Skin epidermis (tissue), 12 donors: ENCODE measurements around the gene GOLGA8S.
"Not testable (repeated sequence)": the region's sequence is repeated elsewhere in the genome, so short reads cannot be mapped to it uniquely, and the experiment has no call there.

Source experiments
- H3K27ac ChIP-seq, 21 experiments: fragments of 200-600 bp; sonication (generic) in 11 of 21; one replicate each; pipeline ENCODE4 v1.5.0; 2020; ENCODE audit warnings: mild to moderate bottlenecking in 3 of 21, inconsistent platforms in 2 of 21, moderate library complexity in 2 of 21
- H3K4me3 ChIP-seq, 7 experiments: fragments of 200-600 bp; sonication (generic) in 2 of 7; one replicate each; pipeline ENCODE4 v1.5.0; 2020; ENCODE audit warnings: inconsistent platforms in 2 of 7, mild to moderate bottlenecking in 2 of 7, moderate library complexity in 1 of 7

Gene GOLGA8S

DNA sequence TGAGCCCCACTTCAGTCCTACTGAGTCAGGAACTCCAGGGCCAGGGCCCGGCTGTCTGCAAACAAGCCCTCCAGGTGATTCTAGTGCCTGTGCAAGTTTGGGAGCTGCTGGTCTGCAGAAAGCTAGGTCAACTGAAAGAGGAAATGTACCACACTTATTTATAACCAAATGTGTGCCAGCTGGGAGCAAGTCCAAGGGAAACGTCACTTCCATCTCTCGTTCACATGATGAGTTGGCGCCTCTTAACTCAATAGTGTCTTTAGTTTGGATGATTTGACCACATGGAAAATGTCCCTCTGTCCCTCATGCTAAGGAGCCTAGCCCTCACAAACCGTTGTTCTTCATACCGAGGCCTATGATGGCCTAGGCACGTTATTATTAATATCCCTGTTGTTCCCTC, 43.2 kb downstream of the GOLGA8S start:
- Histone ChIP-seq H3K4me3 (no peak overlapping the region), H3K27ac (no peak overlapping the region)

DNA sequence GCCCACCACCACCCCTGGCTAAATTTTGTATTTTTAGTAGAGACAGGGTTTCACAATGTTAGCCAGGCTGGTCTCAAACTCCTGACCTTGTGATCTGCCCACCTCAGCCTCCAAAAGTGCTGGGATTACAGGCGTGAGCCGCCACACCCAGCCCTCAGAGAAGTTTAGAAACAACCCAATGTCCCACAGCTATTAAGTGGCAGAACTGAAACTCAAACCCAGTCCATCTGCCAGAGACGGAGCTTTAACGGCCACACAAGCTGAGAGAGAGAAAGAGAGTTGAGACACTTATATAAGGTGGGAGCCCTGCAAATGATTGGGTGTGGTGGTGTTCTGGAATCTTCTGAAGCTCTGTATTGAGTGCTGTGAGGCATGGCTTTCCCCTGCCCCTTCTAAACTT, 43.8 kb downstream of the GOLGA8S start:
- not testable (repeated sequence) for H3K4me3 ChIP-seq, H3K27ac ChIP-seq

DNA sequence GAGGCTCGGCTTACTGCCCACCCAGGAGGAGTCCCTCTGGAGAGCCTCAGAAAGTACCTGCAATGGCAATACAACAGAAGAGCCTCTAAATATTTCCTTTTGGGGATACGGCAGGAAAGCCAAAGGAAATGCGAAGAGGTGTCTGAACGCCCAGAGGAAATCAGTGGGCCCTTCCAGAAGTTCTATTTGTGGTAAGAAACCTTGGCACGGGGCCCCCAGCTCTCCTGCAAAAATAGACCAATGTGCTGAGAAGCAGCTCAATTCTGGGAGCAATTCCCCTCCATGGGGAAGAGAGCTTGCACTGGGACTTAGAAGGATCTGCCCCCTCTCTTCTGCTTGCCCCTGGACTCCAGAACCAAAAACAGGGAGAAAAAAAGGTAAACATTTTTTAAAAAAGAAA, 44.7 kb downstream of the GOLGA8S start:
- H3K4me3 ChIP-seq, H3K27ac ChIP-seq: not testable (repeated sequence)

DNA sequence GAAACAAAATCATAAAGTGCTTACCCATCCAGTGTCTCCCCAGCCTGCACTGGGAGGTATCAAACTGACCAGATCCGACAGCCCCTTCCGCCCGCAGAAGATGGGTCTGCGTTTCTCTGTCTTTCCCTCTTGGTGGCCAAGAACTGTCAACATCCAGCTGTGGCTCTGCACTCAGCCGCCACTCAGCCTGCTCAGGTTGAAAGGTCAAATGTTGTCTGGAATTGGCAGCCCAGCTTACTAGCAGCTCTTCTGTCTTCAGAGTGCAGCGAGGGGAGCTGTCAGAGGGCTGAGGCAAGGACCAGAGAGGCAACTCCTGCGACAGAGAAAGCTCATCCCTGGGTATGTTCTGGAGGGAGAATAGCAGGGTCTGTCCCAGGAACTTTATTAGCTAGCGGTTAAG, 47.1 kb downstream of the GOLGA8S start:
- H3K27ac ChIP-seq: no peak overlapping the region
- no peak overlapping the region for H3K4me3 ChIP-seq

DNA sequence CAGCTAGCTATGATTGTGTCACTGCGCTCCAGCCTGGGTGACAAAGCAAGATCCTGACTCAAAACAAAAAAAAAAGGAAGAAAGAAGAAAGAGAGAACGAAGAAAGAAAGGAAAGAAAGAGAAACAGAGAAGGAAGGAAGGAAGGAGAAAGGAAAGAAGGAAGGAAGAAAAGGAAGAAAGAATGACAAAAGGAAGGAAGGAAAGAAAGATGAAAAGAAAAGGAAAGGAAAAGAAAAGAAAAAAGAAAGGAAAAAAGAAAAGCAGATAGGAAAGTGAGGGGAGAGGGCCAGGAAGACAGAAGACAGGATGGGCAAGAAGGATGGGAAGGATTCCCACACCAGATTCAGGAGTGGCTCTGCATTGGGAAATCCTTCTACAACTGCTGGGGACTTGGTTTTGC, 47.6 kb downstream of the GOLGA8S start:
- Histone ChIP-seq H3K4me3 (no peak overlapping the region), H3K27ac (no peak overlapping the region)

DNA sequence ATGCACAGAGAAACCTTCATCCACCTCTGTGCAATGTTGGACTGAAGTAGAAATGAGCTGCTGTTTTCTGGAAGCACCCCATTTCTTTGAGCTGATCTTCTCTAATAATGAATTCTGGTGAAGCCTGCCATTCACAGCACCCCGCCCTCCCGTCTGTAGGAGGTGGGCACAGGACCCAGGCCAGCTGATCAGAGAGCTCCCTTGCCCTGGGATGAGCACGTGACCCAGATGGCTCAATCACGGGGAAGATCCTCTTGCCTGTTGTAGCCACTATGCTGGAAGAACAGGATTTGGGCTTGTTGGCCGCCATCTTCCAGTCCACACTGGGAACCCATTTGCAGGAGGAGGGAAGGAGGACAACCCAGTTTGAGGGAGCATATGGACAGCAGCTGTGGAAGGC, 48.0 kb downstream of the GOLGA8S start:
- Histone ChIP-seq H3K27ac (no peak overlapping the region), H3K4me3 (no peak overlapping the region)

DNA sequence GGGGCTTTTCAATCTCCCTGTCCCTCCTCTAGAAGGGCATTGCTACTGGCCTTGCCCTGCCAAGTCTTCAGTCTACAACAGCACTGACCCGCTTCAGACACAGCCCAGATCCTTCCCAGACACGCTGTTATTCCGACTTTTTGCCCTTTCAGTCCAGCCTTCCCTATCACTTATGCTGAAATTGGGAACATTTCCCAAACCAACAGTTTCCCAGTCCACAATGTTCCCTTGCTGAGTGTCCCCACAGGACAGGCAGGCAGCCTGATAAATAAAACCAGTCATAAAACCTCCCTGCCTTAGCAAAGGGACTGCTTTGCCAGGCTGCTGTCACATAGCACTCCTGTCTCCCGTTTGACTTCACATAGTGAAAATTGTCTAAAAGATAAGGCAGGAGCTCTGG, 49.0 kb downstream of the GOLGA8S start:
- no peak overlapping the region for H3K4me3 ChIP-seq
- H3K27ac ChIP-seq: no peak overlapping the region

DNA sequence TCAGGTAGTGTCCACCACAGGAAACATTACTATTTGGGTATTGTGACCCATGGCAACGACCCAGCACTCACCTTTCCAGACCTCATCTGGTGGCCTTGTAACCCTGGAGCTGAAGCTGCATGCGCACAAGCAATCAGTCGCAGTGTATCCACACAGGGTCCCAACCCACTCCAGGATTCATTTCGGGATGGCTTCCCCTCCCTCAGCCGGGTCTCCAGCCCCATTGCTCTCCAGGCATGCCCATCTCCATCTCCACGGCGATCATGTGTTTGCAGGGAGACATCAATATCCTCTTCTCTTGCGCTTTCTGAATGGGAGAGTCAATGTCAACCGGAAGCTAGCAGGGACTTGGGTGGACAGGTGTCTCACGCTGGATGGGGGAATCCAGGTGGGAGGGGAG, 57.3 kb downstream of the GOLGA8S start:
- no peak overlapping the region for H3K4me3 ChIP-seq
- no peak overlapping the region for H3K27ac ChIP-seq

DNA sequence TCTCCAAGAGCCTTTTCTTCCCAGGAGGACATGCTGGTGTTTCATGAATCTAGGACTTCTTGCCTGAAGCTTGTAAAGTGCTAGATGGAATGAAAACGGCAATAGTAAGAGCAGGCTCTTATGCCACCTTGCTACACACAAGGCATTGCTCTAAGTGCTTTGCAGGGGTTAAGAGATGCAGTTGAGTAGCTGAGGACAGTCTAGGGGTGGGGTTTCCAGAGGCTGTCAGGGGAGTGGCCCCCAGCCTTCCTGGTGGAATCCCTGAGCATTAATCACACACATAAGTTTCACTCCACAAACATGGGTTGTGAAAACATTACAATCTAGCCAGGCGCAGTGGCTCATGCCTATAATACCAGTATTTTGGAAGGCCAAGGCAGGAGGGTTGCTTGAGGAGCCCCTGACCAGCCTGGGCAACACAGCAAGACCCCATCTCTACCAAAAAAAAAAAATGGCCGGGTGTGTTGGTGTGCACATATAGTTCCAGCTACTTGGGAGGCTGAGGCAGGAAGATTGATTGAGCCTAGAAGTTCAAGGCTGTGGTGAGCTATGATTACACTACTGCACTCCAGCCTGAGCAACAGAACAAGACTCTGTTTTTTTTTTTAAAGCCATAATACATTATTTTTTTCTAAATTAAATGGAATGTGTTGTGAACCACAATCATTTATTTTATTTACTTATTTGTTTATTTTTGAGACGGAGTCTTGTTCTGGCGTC, 58.5 kb downstream of the GOLGA8S start:
- not testable (repeated sequence) for H3K27ac ChIP-seq, H3K4me3 ChIP-seq
